Measurements from ENCODE around the gene CREBZF.
"Not testable (repeated sequence)": the region's sequence is repeated elsewhere in the genome, so short reads cannot be mapped to it uniquely, and the experiment has no call there.

The CREBZF gene

DNA sequence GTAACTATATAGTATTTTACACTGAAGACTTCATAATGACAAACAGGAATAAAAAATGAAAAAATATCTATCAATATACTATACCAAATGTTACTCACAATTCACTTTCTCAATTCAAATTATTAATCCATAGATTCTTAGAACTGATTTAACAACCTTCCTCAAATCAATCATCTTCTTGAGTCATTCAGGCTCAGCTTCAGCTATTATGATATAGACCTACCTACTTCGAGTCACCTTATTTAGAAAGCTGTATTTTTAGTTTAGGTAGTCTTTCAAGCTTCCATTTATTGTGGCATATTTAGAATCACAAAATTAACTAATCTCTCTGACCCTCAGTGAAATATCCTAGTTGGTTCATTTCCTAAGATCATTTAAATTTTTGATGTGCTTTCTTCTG is 8.2 kb downstream of the CREBZF start:
- DNase-seq (ENCODE audit: low read depth in 1 of 2, low spot score in 1 of 2) = no peak
- Histone ChIP-seq H3K27me3 (ENCODE audit: insufficient read depth, poor library complexity, severe bottlenecking) (no peaks in the 10 kb centered on the region), H3K27ac (replicated peaks) (no peak overlapping the region), H3K4me3 (replicated peaks; ENCODE audit: insufficient read depth, low read length) (no peak overlapping the region)
- TF ChIP-seq GABPA (IDR thresholded peaks at IDR 0.05; ENCODE audit: low read depth) = no peak
- TF ChIP-seq POLR2AphosphoS5 (IDR thresholded peaks at IDR 0.05; ENCODE audit: low read depth) = no peak; the same call in 1 of the 2 replicates
- no peak for TF ChIP-seq SPI1 (IDR thresholded peaks at IDR 0.05; ENCODE audit: borderline replicate concordance, low read depth)
- TF ChIP-seq CTCF (IDR thresholded peaks at IDR 0.05; ENCODE audit: insufficient read depth, low read length) = no peak
- no peak for TF ChIP-seq REST (IDR thresholded peaks at IDR 0.05; ENCODE audit: insufficient replicate concordance, low read depth)

DNA sequence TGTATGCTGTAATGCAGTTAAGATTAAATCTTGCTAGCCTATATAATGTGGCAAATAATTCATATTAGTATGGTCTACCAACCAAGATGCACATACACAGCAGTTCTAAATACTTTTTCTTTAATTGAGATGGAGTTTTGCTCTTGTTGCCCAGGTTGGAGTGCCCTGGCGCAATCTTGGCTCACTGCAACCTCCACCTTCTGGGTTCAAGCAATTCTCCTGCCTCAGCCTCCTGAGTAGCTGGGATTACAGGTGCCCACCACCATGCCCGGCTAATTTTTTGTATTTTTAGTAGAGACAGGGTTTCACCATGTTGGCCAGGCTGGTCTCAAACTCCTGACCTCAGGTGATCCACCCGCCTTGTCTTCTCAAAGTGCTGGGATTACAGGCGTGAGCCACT is 10.6 kb downstream of the CREBZF start:
- DNase-seq (ENCODE audit: low read depth in 1 of 2, low spot score in 1 of 2) = not testable (repeated sequence)

DNA sequence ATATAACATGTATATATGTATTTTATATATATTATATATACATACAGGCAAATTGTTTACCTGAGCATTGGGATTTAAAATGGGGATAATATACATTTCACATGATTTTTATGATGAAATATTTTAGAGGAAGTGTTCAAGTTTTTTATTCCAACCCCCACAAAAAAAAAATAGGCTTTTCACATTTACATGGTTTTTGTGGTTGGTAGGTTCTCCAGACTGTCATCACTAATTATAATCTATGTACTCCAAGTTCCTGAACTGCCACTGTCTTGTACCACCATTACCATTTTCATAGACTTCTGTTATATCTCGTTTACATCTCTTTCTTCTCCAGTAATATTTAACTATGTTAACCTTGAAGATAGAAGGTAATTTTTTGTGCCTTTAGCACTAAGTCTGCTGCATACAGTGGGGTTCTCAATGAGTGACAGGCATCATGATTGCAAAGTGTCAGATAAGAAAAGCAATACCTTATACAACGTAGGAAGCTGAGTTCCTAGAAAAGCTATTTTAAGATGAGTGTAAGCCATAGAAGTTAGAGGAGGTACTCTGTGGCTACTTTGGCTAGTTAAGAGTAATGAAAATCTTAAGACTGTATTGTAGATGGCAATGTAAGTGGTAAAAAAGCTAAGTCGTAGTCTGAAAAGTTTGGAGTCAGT is 12.0 kb downstream of the CREBZF start:
- H3K27me3 ChIP-seq (ENCODE audit: insufficient read depth, poor library complexity, severe bottlenecking) = no peaks in the 10 kb centered on the region
- TF ChIP-seq REST (IDR thresholded peaks at IDR 0.05; ENCODE audit: insufficient replicate concordance, low read depth) = no peak
- no peak for TF ChIP-seq CTCF (IDR thresholded peaks at IDR 0.05; ENCODE audit: insufficient read depth, low read length)
- peak; percentile 40 for TF ChIP-seq SPI1 (IDR thresholded peaks at IDR 0.05; ENCODE audit: borderline replicate concordance, low read depth)
- TF ChIP-seq GABPA (IDR thresholded peaks at IDR 0.05; ENCODE audit: low read depth) = no peak
- no peak for DNase-seq (ENCODE audit: low read depth in 1 of 2, low spot score in 1 of 2)
- H3K4me3 ChIP-seq (replicated peaks; ENCODE audit: insufficient read depth, low read length) = no peak overlapping the region
- H3K27ac ChIP-seq (replicated peaks) = no peak overlapping the region

More for the DNA sequence above, 10.6 kb downstream of the CREBZF start:
- not testable (repeated sequence) for H3K4me3 ChIP-seq (replicated peaks; ENCODE audit: insufficient read depth, low read length); H3K27me3 ChIP-seq (ENCODE audit: insufficient read depth, poor library complexity, severe bottlenecking); H3K27ac ChIP-seq (replicated peaks)

DNA sequence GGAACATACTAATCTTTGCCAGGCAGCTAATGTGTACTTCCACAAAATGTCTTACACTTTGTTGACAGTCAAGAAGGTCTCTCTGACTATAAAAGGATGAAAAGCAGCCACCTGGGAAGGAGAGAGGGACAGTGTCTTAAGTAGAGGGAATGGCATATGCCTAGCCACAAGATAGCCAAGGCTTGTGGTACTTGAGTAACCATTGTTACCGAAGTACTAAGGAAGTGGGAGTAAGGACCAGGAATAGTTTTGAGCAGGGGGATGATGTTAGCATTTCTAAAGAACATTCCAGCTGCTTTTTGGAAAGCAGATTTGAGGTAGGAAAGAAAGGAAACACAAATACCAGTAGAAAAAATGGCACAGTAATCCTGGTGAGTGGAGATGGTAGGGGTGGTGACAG is 13.8 kb downstream of the CREBZF start:
- Histone ChIP-seq H3K27ac (replicated peaks) (no peak overlapping the region), H3K4me3 (replicated peaks; ENCODE audit: insufficient read depth, low read length) (no peak overlapping the region), H3K27me3 (ENCODE audit: insufficient read depth, poor library complexity, severe bottlenecking) (no peaks in the 10 kb centered on the region)
- TF ChIP-seq SPI1 (IDR thresholded peaks at IDR 0.05; ENCODE audit: borderline replicate concordance, low read depth) (no peak), GABPA (IDR thresholded peaks at IDR 0.05; ENCODE audit: low read depth) (no peak), REST (IDR thresholded peaks at IDR 0.05; ENCODE audit: insufficient replicate concordance, low read depth) (no peak), CTCF (IDR thresholded peaks at IDR 0.05; ENCODE audit: insufficient read depth, low read length) (no peak), POLR2AphosphoS5 (IDR thresholded peaks at IDR 0.05; ENCODE audit: low read depth) (no peak)
- DNase-seq (ENCODE audit: low read depth in 1 of 2, low spot score in 1 of 2) = no peak
